ENCODE results near the gene RGS7BP. TPM values are rescaled to one million over a fixed set of nuclear protein-coding genes. Genes with fewer than 3 reads are reported as not detected.

Gene RGS7BP
- total RNA-seq, 1 donor from 2014 or later = 1.0 TPM

- no peak for TF ChIP-seq CTCF (IDR thresholded peaks at IDR 0.05; ENCODE audit: unreplicated experiment)
- Mint-ChIP-seq H3K9me3 (peaks cover 21% of the 10 kb centered on the region), H3K36me3 (no peaks in the 10 kb centered on the region), H3K4me1 (no peaks in the 10 kb centered on the region), H3K27ac (no peak overlapping the region), H3K27me3 (ENCODE audit: low read depth) (peaks cover 3% of the 10 kb centered on the region), H3K4me3 (no peak overlapping the region)
- DNase-seq (ENCODE audit: low spot score in 2 of 2, unreplicated experiment in 2 of 2) = no peak
Observed at GRCh38 chr5:64487283-64487682, 18.5 kb upstream of the RGS7BP start.

GRCh38 chr5:64489857-64490256 lies 16.0 kb upstream of the RGS7BP start:
- no peak for DNase-seq (ENCODE audit: low spot score in 2 of 2, unreplicated experiment in 2 of 2)
- no peaks in the 10 kb centered on the region for H3K36me3 Mint-ChIP-seq
- peaks cover 10% of the 10 kb centered on the region for H3K9me3 Mint-ChIP-seq
- H3K4me1 Mint-ChIP-seq = no peaks in the 10 kb centered on the region
- TF ChIP-seq CTCF (IDR thresholded peaks at IDR 0.05; ENCODE audit: unreplicated experiment) = no peak
- no peak overlapping the region for H3K27ac Mint-ChIP-seq
- H3K27me3 Mint-ChIP-seq (ENCODE audit: low read depth) = peaks cover 7% of the 10 kb centered on the region
- no peak overlapping the region for H3K4me3 Mint-ChIP-seq

GRCh38 chr5:64497386-64497785 lies 8.4 kb upstream of the RGS7BP start:
- H3K27me3 Mint-ChIP-seq (ENCODE audit: low read depth) = peaks cover 14% of the 10 kb centered on the region
- H3K36me3 Mint-ChIP-seq = no peaks in the 10 kb centered on the region
- peaks cover 15% of the 10 kb centered on the region for H3K4me1 Mint-ChIP-seq
- no peak for DNase-seq (ENCODE audit: low spot score in 2 of 2, unreplicated experiment in 2 of 2)
- no peak overlapping the region for H3K27ac Mint-ChIP-seq
- H3K4me3 Mint-ChIP-seq = no peak overlapping the region
- no peak for TF ChIP-seq CTCF (IDR thresholded peaks at IDR 0.05; ENCODE audit: unreplicated experiment)
- no peaks in the 10 kb centered on the region for H3K9me3 Mint-ChIP-seq

GRCh38 chr5:64502196-64502595 lies 3.6 kb upstream of the RGS7BP start:
- no peaks in the 10 kb centered on the region for H3K36me3 Mint-ChIP-seq
- peaks cover 51% of the 10 kb centered on the region for H3K27me3 Mint-ChIP-seq (ENCODE audit: low read depth)
- H3K4me3 Mint-ChIP-seq = no peak overlapping the region
- no peak overlapping the region for H3K27ac Mint-ChIP-seq
- DNase-seq (ENCODE audit: low spot score in 2 of 2, unreplicated experiment in 2 of 2) = no peak
- no peaks in the 10 kb centered on the region for H3K9me3 Mint-ChIP-seq
- no peak for TF ChIP-seq CTCF (IDR thresholded peaks at IDR 0.05; ENCODE audit: unreplicated experiment)
- H3K4me1 Mint-ChIP-seq = peaks cover 28% of the 10 kb centered on the region

- Mint-ChIP-seq H3K4me3 (peak overlapping the region; percentile 81), H3K36me3 (no peaks in the 10 kb centered on the region), H3K9me3 (no peaks in the 10 kb centered on the region), H3K4me1 (peaks cover 20% of the 10 kb centered on the region), H3K27me3 (ENCODE audit: low read depth) (peaks cover 91% of the 10 kb centered on the region), H3K27ac (no peak overlapping the region)
- no peak for TF ChIP-seq CTCF (IDR thresholded peaks at IDR 0.05; ENCODE audit: unreplicated experiment)
- no peak for DNase-seq (ENCODE audit: low spot score in 2 of 2, unreplicated experiment in 2 of 2)
Observed at GRCh38 chr5:64506567-64507263, 900 bp downstream of the RGS7BP start.

- H3K27ac Mint-ChIP-seq = no peak overlapping the region
- no peak for DNase-seq (ENCODE audit: low spot score in 2 of 2, unreplicated experiment in 2 of 2)
- no peaks in the 10 kb centered on the region for H3K36me3 Mint-ChIP-seq
- no peak for TF ChIP-seq CTCF (IDR thresholded peaks at IDR 0.05; ENCODE audit: unreplicated experiment)
- peaks cover 94% of the 10 kb centered on the region for H3K27me3 Mint-ChIP-seq (ENCODE audit: low read depth)
- peak overlapping the region; percentile 81 for H3K4me3 Mint-ChIP-seq
- H3K4me1 Mint-ChIP-seq = peaks cover 15% of the 10 kb centered on the region
- H3K9me3 Mint-ChIP-seq = no peaks in the 10 kb centered on the region
Observed at GRCh38 chr5:64507264-64507605, 1.4 kb downstream of the RGS7BP start.

Data from mesothelial cell of epicardium (in vitro differentiated cells).